NB4 (cell line): ENCODE data around the gene CD4.

Experiments used
- MAX ChIP-seq: IDR thresholded peaks from 2 replicates; pipeline ENCODE4 v1.6.1; 2011; ENCODE audit warnings: low read depth, low read length
- MYC ChIP-seq: IDR thresholded peaks from 2 replicates; pipeline ENCODE4 v1.6.1; 2011; ENCODE audit warnings: low read depth, low read length
- POLR2A ChIP-seq: IDR thresholded peaks from 2 replicates; pipeline ENCODE4 v1.6.1; 2011; ENCODE audit warnings: mild to moderate bottlenecking; ENCODE audit not compliant: insufficient read length; ENCODE audit errors: extremely low read depth
- TF ChIP-seq, protein P1 (sequence below): IDR thresholded peaks from one replicate; pipeline ENCODE4 v1.5.1; 2012; ENCODE audit warnings: low read depth, low read length

DNA sequence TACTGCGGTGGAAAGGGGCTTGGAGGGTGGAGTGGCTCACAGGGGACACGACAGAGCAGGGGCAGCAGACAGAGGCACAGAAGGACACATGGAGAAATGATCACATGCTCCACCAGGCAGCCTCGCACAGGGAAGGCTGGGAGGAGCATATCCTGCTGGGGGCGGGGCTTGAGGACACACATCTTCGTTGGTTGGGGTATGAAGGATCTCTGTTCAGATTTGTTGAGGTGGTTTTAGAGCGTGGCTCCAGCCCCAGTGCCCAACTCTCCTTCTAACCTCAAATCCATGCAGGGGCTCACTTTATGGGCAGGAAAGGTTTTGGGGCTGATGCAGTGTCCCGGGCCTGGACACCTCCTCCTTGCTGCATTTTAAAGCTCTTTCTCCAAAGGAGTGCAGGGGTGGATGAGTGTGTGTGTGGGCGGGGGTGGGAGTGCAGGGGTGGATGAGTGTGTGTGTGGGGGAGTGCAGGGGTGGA lies 38.1 kb downstream of the CD4 start:
- TF ChIP-seq, protein P1, sequence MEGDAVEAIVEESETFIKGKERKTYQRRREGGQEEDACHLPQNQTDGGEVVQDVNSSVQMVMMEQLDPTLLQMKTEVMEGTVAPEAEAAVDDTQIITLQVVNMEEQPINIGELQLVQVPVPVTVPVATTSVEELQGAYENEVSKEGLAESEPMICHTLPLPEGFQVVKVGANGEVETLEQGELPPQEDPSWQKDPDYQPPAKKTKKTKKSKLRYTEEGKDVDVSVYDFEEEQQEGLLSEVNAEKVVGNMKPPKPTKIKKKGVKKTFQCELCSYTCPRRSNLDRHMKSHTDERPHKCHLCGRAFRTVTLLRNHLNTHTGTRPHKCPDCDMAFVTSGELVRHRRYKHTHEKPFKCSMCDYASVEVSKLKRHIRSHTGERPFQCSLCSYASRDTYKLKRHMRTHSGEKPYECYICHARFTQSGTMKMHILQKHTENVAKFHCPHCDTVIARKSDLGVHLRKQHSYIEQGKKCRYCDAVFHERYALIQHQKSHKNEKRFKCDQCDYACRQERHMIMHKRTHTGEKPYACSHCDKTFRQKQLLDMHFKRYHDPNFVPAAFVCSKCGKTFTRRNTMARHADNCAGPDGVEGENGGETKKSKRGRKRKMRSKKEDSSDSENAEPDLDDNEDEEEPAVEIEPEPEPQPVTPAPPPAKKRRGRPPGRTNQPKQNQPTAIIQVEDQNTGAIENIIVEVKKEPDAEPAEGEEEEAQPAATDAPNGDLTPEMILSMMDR: no peak
- TF ChIP-seq POLR2A (no peak), MAX (peak; percentile 65), MYC (no peak)
